Stimulated activated CD8-positive, alpha-beta memory T cell treated with anti-CD3 and anti-CD28 coated beads, Interleukin-12 subunit alpha, Interleukin-12 subunit beta, amount 100 ng/mL, for 1 hour (primary cell): ENCODE data around the gene ACSF2.

Experiments used
- DNase-seq: peaks from one replicate; pipeline ENCODE4 v3.0.0-alpha.2; 2020; ENCODE audit warnings: low read depth

The ACSF2 gene

DNA sequence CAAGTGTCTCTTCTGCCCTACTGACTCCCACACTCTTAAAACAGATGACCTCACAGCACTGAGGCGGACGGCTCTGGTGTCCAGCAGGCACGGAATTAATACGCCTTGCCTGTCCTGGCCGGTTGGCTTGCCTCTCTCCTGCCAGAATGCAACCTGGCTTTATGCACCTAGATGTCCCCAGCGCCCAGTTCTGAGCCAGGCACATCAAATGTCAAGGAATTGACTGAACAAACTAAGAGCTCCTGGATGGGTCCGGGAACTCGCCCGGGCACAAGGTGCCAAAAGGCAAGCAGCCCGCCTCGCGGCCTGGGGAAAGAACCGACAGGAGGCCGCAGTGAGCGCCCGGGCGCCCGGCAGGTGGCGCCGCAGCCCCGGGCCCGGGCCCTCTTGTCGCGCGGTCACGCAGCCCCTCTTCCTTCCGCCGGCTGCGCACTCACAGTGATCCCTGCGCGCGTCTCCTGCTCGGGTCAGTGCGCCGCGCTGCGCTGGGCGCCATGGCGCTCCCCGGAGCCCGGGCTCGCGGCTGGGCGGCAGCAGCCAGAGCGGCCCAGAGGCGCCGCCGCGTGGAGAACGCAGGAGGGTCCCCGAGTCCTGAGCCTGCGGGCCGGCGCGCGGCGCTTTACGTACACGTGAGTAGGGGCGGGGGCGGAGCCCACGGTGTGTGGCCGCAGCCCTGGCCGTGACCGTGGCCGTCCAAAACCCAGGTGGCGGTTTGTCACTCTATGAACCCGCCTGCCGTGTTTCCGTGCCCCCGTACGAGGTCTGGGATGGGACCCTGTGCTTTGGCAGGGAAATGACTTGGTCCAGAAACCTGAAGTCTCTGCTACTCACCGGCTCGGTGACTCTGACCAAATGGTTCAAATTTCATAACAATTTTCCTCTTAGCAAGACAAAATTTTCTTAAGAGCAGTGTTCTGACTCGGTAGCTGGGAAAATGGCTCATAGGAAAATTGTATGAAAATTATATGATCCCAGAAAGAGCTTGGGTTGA is 52.7 kb downstream of the ACSF2 start, which contains the start of gene RSAD1:
Gene RSAD1, plus strand, starts transcription at position 470 of the 991 bp plus-strand sequence. Its CDS starts 25 bp downstream, at position 495.
- peak; percentile 72 for DNase-seq

DNA sequence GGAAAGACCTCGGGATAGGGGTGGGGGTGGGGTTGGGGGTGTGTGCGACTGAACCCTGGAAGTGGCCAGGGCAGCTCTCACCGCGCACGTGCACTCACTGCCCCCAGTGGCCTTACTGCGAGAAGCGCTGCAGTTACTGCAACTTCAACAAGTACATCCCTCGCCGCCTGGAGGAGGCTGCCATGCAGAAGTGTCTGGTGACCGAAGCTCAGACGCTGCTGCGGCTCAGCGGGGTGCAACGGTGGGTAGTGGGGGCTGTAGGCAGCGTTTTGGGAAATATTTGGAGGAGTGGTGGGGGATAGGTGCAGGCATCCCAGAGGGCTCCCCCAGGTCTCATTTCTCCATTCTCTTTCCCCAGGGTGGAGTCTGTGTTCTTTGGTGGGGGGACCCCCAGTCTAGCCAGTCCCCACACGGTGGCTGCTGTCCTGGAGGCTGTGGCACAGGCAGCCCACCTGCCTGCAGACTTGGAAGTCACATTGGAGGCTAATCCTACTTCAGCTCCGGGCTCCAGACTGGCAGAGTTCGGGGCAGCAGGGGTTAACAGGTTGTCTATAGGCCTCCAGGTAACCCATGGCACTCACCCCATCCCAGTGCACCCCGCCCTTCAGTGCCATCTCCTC is 53.6 kb downstream of the ACSF2 start:
- DNase-seq, result peak; percentile 43

DNA sequence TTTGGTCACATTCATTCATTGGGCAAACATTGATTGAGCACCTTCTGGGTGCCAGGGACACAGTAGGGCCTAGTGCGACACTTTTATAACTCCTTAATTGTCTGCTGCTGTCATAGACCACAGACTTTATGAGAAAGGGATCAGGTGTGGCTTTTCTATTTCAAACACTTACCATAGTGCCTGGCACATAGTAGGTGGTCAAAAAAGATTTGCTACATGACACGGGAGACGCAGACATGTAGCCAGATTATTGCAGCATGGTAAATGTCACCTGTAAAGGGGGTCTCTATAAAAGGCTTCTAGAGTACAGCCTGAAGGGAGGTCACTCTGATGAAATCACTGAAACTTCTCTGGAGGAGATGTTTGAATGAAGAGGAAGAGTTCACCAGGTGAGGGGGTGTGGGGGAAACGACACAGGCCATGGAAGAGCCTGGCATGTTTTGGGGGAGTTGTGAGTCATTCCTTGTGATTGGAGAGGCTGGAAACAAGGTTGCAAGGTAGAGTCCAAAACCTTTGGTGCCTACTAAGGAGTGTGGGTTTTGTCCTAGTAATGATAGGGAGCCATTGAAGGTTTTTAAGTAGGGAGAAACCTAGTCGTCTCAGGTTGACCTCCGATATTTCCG is 54.2 kb downstream of the ACSF2 start:
- DNase-seq, result no peak

DNA sequence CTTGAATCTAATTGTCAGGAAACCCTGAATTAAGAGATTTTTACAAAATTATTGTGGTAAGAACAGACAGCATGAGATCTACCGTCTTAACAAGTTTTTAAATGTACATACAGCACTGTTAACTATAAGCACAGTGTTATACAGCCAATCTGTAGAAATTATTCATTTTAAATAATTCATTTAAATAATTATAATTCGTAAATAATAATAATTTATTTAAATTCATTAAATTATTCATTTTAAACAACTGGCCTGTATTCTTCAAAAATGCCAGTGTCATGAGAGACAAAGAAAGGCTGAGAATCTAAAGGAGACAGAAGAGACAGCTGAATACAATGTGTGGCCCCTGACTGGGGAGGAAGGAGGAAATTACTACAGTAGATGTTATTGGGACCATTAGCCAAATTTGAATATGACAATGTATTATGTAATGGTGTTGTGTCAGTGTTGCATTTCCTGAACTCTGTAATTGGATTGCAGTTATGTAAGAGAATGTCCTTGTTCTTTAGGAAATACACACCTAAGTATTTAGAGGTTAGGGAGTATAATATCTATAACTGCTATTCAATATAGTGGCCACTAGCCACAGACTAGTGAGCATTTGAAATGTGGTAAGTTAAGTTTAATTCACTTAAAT is 55.0 kb downstream of the ACSF2 start:
- DNase-seq, result no peak

DNA sequence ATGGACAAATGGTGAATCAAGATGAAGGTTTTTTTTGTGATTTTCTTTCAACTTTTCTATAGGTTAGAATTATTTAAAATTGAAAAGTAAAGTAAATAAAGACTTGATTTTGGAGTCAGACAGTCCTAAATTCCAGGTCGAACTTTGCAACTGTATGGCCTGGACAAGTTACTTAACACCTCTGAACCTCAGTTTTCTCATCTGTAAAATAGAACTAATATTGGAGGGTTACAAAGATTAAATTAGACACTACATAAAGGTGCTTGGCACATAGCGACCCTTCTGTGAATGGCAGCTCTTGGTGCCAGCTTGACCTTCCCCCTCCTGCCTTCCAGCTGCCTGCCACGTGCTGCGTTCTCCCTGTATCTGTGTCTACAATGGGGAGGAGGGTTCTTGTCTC is 55.6 kb downstream of the ACSF2 start:
- DNase-seq, result no peak

DNA sequence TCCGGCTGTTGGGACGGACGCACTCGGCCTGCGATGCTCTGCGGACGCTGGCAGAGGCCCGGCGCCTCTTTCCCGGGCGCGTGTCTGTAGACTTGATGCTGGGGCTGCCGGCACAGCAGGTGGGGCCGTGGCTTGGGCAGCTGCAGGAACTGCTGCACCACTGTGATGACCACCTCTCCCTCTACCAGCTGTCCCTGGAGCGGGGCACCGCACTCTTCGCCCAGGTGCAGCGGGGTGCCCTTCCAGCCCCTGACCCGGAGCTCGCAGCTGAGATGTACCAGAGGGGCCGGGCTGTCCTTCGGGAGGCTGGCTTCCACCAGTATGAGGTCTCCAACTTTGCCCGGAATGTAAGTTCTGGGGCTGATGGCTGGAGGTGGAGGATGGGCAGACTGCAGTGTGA is 56.1 kb downstream of the ACSF2 start:
- DNase-seq, result no peak

DNA sequence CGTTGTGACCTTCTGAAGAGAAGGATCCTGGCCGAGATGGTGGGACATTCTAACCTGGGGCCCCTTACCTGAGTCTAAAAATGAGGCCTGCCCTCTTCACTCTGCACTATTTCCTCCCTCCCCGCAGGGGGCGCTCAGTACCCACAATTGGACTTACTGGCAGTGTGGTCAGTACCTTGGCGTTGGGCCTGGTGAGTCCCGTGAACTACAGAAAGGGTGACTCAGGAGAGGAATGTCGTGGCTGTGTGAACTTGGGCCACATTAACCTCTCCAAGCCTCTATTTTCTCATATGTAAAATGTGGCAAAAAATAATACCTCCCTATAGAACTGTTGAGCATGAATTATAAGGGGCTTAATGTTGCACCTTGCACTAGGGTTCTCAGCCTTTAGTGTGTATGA is 56.5 kb downstream of the ACSF2 start:
- peak; percentile 51 for DNase-seq

DNA sequence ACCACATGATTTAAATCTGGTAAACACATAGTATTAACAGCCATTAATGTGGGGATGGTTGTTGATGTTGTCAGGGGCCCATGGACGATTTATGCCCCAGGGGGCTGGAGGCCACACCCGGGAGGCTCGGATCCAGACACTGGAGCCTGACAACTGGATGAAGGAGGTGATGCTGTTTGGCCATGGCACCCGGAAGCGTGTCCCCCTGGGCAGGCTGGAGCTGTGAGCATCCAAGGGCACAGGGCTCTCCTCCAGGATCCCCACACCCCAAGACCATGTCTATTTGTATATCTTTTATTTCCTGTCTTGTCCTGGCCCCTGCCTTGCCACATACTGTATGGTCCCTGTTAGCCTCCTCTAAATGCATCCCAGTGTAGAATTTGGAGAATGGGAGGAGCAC is 57.2 kb downstream of the ACSF2 start:
- no peak for DNase-seq

DNA sequence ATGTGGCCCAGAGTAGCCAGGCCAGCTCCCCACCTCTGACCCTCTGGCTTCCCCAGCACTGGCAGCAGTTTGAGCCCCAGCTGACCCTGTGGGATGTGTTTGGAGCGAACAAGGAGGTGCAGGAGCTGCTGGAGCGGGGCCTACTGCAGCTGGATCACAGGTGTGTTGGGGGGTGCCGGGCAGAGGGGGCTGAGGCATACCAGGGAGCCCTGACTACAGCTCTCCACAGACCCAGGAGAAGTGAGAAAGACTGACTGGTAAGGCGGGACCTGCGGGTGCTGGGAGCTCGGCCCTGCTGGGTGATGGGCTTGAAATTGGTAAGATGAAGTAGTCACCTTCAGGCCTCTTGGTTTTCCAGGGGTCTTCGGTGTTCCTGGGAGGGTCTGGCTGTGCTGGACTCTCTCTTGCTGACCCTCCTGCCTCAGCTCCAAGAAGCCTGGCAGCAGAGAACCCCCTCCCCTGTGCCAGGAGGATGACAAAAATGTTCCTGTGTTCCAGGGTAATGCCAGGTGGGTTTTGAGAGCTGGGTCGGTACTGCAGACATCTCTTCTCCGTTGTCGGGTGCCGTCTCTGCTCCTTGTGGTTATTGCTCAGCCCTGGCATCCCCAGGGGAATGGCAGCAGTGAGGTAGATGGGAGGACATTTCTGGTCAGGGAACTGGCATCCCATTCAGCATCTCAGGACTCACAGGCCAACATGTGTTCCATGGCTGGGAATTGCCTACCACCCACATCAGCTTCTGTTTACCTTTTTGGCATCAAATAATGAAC is 58.6 kb downstream of the ACSF2 start:
- DNase-seq, result no peak

DNA sequence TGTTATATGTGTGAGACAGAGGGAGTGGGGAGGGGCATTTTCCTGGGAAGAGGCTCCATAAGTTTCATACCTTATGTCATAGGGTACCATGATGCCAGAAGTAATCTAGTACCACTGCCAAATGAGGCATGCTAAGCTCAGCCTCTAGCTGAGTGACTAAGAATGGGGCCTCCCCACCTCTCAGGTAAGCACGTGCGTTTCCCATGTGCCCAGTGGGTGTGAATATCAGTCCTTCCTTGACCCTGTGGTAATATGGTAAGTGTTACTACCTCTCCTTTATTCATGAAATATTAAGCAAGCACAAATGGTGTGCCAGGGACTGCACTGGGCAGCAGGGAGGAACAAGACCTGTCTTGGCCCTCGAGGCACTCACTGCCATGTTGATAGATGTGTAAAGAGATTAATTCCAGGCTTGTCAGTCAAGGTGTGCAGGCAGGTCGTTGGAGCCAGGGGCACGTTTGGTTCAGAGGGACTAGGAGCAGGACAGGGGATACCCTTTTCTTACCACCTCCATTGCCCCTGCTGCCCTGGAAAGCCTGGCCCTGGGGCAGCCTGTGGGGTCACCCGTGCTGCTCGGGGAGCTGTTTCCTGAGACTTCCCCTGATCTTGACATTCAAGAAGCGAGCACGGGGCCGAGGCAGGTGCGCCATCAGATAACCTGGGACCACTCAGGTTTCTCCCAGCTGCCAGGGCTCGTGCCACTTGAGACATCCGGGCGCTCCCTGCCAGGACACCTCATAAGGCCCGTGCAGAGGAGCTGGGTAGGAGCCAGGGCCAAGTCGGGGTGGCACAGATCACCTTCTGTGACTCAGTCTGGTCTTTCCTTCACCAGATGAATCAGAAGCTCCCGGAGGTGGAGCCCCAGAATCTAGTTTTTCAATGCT is 61.4 kb downstream of the ACSF2 start:
- DNase-seq, result no peak

DNA sequence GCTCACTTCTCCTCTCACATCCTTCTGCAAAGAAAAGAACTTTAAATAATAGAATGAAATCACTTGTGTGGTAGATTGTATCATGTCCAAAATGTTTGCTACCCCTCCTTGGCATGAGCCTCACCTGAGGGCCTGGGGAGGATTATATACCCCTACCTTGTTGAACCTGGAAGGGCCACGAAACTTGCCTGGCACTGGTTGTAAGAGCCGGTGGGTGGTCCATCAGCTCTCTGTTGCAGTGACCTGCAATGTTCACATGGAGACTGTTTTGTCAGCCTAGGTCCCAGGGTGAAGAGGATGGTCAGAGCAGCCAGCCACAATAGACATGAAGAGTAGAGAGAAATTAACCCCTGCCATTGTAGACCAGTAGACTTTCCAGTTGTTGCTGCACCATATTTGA is 62.9 kb downstream of the ACSF2 start:
- no peak for DNase-seq

DNA sequence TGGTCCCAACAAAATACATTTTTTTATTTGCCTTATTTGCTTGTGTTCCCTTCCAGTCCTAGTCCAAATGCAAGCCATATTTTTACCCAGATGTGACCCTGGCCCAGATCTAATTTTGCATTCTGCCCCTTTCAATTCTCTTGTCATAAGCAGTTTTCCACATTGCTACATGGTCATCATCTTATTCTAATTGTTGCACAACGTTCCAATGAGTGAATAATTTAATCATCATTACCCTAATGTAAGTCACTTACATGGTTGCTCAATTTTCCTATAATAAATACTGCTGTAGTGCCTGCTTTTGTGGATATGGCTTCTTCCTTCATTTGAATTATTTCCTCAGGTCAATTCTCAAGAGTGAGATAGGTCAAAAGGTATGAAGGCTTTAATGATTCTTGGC is 65.5 kb downstream of the ACSF2 start:
- DNase-seq, result no peak

DNA sequence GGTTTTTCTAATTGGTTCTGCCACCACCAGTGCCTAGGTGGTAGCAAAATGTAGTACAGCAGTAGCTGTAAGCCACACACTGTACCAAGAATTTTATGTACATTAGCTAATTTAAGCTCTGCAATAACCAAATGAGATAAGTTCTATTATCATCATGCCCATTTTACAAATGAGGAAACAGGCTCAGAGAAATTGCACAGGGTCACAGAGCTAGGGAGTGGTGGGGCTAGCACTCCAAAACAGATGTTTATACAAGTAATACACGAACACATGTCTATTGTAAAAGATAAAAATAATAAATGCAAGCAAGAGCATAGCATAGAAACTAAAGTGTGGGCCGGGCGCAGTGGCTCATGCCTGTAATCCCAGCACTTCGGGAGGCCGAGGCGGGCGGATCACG is 66.2 kb downstream of the ACSF2 start:
- no peak for DNase-seq

DNA sequence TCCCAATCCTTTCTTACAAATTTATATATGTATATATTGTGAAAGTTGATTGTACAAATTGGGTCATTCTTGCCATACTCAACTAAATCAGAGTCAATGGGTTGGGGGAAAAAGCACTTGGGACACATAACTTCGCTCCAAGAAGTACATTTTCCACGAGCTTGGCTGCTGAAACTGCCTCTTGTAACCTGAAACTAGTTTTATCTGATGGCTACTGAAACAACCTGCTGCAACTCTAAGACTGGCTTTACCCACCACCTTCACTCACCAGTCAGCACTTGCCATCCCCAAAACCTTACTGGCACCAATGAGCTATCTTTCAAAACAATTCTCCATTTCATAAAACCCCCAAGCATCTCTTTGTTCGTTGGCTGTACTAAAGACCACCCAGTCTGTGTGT is 67.7 kb downstream of the ACSF2 start:
- DNase-seq, result no peak

DNA sequence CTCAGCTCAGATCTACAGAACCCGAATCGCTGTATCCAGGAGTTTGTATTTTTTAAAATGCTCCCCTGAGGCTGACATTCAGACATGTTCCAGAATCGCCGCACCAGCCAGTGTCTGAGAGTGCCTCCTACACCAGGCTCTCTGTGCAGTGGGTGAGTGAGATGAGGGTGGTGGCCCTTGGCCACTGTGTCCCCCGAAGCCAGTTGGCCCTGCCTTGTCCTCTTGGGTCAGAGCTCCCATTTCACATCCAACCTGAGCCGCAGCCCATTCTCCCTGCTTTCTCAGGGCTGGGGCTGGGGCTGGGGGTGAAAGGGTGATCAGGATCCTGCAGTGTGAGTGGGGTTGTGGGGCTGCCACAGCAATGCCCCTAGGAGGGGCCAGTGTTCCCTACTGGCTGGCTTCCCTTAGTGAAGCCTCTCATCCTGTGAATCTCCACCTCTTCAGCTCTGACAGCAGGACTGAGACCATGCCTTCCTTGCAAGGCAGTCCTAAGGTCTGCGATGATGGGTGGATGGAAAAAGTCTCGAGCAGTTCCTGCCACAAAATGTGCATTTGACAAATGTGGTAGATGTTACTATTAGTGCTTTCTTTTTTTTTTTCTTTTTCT is 69.3 kb downstream of the ACSF2 start:
- no peak for DNase-seq

DNA sequence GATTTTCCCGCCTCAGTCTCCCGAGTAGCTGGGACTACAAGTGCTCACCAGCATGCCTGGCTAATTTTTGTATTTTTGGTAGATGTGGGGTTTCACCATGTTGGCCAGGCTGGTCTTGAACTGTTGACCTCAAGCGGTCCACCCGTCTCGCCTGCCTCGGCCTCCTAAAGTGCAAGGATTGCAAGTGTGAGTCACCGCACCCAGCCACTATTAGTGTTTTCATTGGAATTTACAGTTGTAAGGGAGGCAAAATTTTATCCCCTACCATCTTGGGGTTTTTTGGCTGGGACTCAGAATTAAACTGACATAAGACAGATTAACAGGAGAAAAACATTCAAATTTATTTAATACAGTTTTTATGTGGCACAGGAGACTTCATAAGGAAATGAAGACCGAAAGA is 69.9 kb downstream of the ACSF2 start:
- DNase-seq, result no peak

DNA sequence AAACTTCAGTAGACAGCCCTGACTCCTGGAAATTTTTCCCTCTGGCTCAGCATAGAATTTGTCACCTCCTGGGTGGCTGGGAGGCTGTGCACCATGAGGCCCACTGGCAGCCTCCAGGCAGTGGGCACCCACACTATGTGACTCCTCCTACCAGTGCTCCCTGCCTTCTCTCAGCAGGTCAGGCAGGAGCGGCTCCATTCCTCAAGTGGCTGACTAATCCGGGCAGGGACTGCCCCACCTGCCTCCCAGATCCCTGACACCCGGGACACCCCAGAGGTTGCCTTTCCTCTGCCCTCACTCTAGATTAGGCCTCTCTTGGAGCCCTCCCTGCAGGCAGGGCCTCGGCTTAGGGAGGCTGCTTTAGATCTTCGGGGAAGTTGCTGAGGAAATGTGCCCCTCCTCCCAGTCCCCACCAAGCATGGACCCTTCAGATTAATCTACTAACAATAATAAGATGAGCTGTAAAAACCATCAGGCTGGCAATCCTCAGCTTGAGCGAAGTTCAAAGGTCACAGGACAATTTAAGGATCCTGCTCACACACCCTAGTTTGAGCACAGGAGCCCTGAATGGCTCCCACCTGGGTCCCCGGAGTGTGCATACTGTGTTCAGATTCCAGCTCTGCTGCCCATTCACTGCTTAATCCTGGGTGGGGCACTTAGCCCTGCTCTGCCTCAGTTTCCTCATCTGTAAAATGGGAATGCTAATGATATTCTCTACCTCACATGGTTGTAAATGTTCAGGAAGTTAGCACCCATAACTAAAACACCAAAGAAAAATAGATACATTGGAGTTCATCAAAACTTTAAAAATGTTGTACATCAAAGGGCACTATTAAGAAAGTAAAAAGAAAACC is 72.2 kb downstream of the ACSF2 start:
- DNase-seq, result no peak

DNA sequence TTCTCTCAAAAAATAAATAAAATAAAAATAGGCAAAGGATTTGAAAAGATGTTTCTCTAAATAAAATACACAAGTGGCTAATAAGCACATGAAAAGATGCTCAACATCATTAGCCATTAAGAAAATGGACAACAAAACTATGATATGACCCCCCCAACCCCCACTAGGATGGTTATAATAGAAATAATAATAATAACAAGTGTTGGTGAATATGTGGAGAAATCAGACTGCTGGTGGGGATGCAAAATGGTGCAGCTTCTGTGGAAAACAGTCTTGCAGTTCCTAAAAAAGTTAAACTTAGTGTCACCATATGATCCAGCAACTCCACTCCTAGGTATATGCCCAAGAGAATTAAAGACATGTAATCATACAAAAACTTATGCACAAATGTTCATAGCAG is 73.3 kb downstream of the ACSF2 start:
- no peak for DNase-seq

DNA sequence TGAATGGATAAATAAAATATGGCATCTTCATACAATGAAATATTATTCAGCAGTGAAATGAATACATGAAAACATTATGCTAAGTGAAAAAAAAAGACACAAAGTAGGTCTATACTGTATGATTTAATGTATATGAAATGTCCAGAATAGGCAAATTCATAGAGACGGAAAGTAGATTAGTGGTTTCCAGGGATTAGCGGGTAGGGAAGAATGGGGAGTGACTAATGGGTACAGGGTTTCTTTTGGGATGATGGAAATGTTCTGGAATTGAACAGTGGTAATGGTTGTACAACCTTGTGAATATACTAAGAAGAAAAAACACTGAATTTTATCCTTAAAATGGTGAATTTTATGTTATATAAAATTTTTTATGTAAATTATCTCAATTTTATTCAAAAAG is 73.7 kb downstream of the ACSF2 start:
- DNase-seq, result no peak
